Liver (tissue), 9 donors: Measurements from ENCODE around the gene CRP. TPM values are rescaled to one million over a fixed set of nuclear protein-coding genes. Genes with fewer than 3 reads are reported as not detected.

Source experiments
- DNase-seq: peaks from one replicate; pipeline ENCODE4 v3.0.0-alpha.2; 2017; ENCODE audit warnings: low spot score
- H3K27ac ChIP-seq, 2 donors: one replicate each; pipeline ENCODE4 v1.7.0; 2013; ENCODE audit warnings: inconsistent platforms in 2 of 2, low read length in 2 of 2, control low read depth in 1 of 2, low read depth in 1 of 2, mild to moderate bottlenecking in 1 of 2
- H3K27me3 ChIP-seq, 4 donors: one replicate each; pipeline versions ENCODE4 v1.6.1 to v1.7.0; 2013; ENCODE audit warnings: low read length in 3 of 4, inconsistent platforms in 1 of 4, mild to moderate bottlenecking in 1 of 4, moderate library complexity in 1 of 4; ENCODE audit not compliant: control insufficient read depth in 4 of 4, insufficient read depth in 4 of 4
- H3K36me3 ChIP-seq, 4 donors: one replicate each; pipeline versions ENCODE4 v1.6.1 to v1.7.0; 2013; ENCODE audit warnings: low read length in 3 of 4, mild to moderate bottlenecking in 3 of 4, low read depth in 1 of 4, moderate library complexity in 1 of 4; ENCODE audit not compliant: control insufficient read depth in 4 of 4, insufficient read depth in 3 of 4
- H3K4me1 ChIP-seq, 4 donors: one replicate each; pipeline versions ENCODE4 v1.6.1 to v1.7.0; 2013; ENCODE audit warnings: low read length in 3 of 4, mild to moderate bottlenecking in 3 of 4, moderate library complexity in 1 of 4; ENCODE audit not compliant: control insufficient read depth in 4 of 4, insufficient read depth in 4 of 4
- H3K4me3 ChIP-seq, 3 donors: one replicate each; pipeline versions ENCODE4 v1.6.1 to v1.7.0; 2013; ENCODE audit warnings: low read length in 3 of 3, control low read depth in 1 of 3, low read depth in 1 of 3, mild to moderate bottlenecking in 1 of 3
- H3K9ac ChIP-seq, 2 donors: one replicate each; pipeline ENCODE4 v1.7.0; 2013; ENCODE audit warnings: low read length in 2 of 2, mild to moderate bottlenecking in 2 of 2, moderate library complexity in 2 of 2, control low read depth in 1 of 2, low read depth in 1 of 2
- H3K9me3 ChIP-seq, 4 donors: one replicate each; pipeline versions ENCODE4 v1.6.1 to v1.7.0; 2013; ENCODE audit warnings: low read length in 3 of 4; ENCODE audit not compliant: control insufficient read depth in 4 of 4
- ATF3 ChIP-seq: IDR thresholded peaks from 2 replicates; pipeline ENCODE4 v1.6.1; 2016; ENCODE audit warnings: antibody characterized with exemption
- CTCF ChIP-seq: fragments of 150-350 bp; IDR thresholded peaks from 2 replicates; pipeline ENCODE4 v1.5.1; 2017; ENCODE audit warnings: improper control_type of control experiment, low read depth, low read length; ENCODE audit not compliant: missing input control
- FOXA1 ChIP-seq: IDR thresholded peaks from 2 replicates; pipeline ENCODE4 v1.6.1; 2016; ENCODE audit warnings: antibody characterized with exemption
- HNF4A ChIP-seq, 2 donors: conservative IDR thresholded peaks; 2 replicates each; pipeline ENCODE4 v1.6.1; 2016; ENCODE audit warnings: antibody characterized with exemption in 2 of 2, mild to moderate bottlenecking in 2 of 2
- HNF4G ChIP-seq: IDR thresholded peaks from 2 replicates; pipeline ENCODE4 v1.6.1; 2016; ENCODE audit warnings: antibody characterized with exemption
- RAD21 ChIP-seq, 2 donors: IDR thresholded peaks; 2 replicates each; pipeline ENCODE4 v1.6.1; 2016; ENCODE audit warnings: antibody characterized with exemption in 2 of 2, mild to moderate bottlenecking in 2 of 2
- REST ChIP-seq: IDR thresholded peaks from 2 replicates; pipeline ENCODE4 v1.6.1; 2016; ENCODE audit warnings: antibody characterized with exemption, mild to moderate bottlenecking
- RXRA ChIP-seq, 2 donors: IDR thresholded peaks; 2 replicates each; pipeline ENCODE4 v1.6.1; 2017 to 2018; ENCODE audit warnings: antibody characterized with exemption in 2 of 2, mild to moderate bottlenecking in 1 of 2
- SP1 ChIP-seq: IDR thresholded peaks from 2 replicates; pipeline ENCODE4 v1.6.1; 2018; ENCODE audit warnings: antibody characterized with exemption, mild to moderate bottlenecking
- TAF1 ChIP-seq: conservative IDR thresholded peaks from 2 replicates; pipeline ENCODE4 v1.6.1; 2016; ENCODE audit warnings: antibody characterized with exemption, mild to moderate bottlenecking
- YY1 ChIP-seq: IDR thresholded peaks from 2 replicates; pipeline ENCODE4 v1.6.1; 2016; ENCODE audit warnings: antibody characterized with exemption, mild to moderate bottlenecking
- ZBTB33 ChIP-seq: IDR thresholded peaks from 2 replicates; pipeline ENCODE4 v1.6.1; 2016; ENCODE audit warnings: antibody characterized with exemption
- WGBS: extraction: QIAGEN DNeasy Blood & Tissue Kit; methylation state at CpG from one replicate; pipeline ENCODE4 v1.1.7; 2013; 5-methylcytosine and 5-hydroxymethylcytosine counted together
- polyA plus RNA-seq, 2 donors: library from polyadenylated mRNA; stranded (reverse) in 1 of 2; unstranded in 1 of 2; fragments of 200-250 nt in 1 of 2; fragments of >200 nt in 1 of 2; fragmentation: Nextera tagmentation in 1 of 2; extraction: Ambion mirVana in 1 of 2; gene quantifications; one replicate each; pipeline versions ENCODE4 v1.2.1 to v1.2.3, GENCODE V29; 2013 to 2015
- total RNA-seq, 2 donors: library from RNA; depleted of rRNA; stranded (reverse); fragments of >200 nt; gene quantifications; one replicate each; pipeline ENCODE4 v1.2.3, GENCODE V29; 2014
- donor health status: healthy.
- donor health status: healthy.
- donor health status: healthy.
- donor health status: healthy.
- donor health status: healthy.

The CRP gene
- total and polyA plus RNA-seq, 4 donors, result 103 to 13,117 (median 4,465) TPM

- H3K27ac ChIP-seq, result no peak overlapping the region
- TF ChIP-seq HNF4A (conservative IDR thresholded peaks at IDR 0.05) (no peak), RAD21 (IDR thresholded peaks at IDR 0.05) (peak in 1 of 2 donors; percentile 22), RXRA (IDR thresholded peaks at IDR 0.05) (no peak), YY1 (no peak)
- H3K4me1 ChIP-seq, result no peaks in the 10 kb centered on the region
- peaks cover 0 to 1% (median 0%) of the 10 kb centered on the region in 4 donors for H3K9me3 ChIP-seq
- DNase-seq, result no peak
- no peaks in the 10 kb centered on the region for H3K36me3 ChIP-seq
- no peak overlapping the region for H3K4me3 ChIP-seq
- no peaks in the 10 kb centered on the region for H3K27me3 ChIP-seq
- 18% methylated on average over 1 of the region's 1 CpG for WGBS
- no peak overlapping the region for H3K9ac ChIP-seq
Observed at GRCh38 chr1:159669338-159669737, 45.1 kb downstream of the CRP start.

GRCh38 chr1:159668739-159669138, 45.6 kb downstream of the CRP start:
- no peaks in the 10 kb centered on the region for H3K27me3 ChIP-seq
- no peak for TF ChIP-seq HNF4A (conservative IDR thresholded peaks at IDR 0.05)
- no peak for TF ChIP-seq SP1
- TF ChIP-seq YY1, result no peak
- no peak for TF ChIP-seq ZBTB33
- TF ChIP-seq REST, result no peak
- TF ChIP-seq TAF1, result no peak
- no peak for TF ChIP-seq FOXA1
- no peak for TF ChIP-seq CTCF
- no peak for TF ChIP-seq HNF4G
- no peak for TF ChIP-seq RXRA (IDR thresholded peaks at IDR 0.05)
- TF ChIP-seq ATF3, result no peak
- H3K4me1 ChIP-seq, result no peaks in the 10 kb centered on the region
- no peak overlapping the region for H3K9ac ChIP-seq
- no peak overlapping the region for H3K27ac ChIP-seq
- no peak for DNase-seq
- H3K36me3 ChIP-seq, result no peaks in the 10 kb centered on the region
- WGBS, result 90% methylated on average over 3 of the region's 3 CpGs
- no peak overlapping the region for H3K4me3 ChIP-seq
- H3K9me3 ChIP-seq, result peaks cover 0 to 1% (median 0%) of the 10 kb centered on the region in 4 donors
